Measurements from ENCODE around the gene S100A11. TPM values are rescaled to one million over a fixed set of nuclear protein-coding genes. Genes with fewer than 3 reads are reported as not detected.
A peak's percentile ranks its signal among the peaks of the same experiment; 100 is the strongest.

Gene S100A11
- total and polyA plus RNA-seq, 7 experiments from 2014 or later: 28.6 to 442 (median 189) TPM

DNA sequence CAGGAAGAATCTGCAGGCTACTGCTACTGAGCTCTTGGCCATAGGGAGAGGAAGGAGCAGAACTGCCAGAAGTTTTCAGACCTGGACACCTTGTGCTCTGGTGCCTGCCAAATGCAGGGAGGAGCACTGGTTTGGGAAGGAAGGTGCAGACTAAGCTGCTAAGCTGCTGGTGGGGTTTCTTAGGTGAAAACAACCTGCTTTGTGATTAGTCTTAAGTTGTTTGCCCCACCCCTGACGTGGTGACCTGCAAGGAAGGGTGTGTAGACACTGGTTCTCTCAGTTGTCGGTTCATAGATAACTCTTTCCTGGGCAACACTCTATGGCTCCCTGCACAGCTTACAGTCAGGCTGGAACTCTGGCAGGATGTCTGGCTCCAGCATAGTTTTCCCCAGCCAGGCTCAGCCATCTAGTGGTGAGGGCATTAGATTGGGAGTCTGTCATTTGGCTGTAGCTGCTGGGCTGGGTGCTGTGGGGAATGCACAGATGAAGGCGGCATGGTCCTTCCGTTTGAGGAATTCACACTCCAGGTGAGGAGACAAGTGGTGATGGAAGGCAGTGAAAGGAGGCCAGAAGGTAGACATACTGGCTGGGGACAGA lies 32.9 kb downstream of the S100A11 start:
- intact Hi-C loops (cut with micrococcal nuclease): no loop called here
- peak overlapping the region in 1 of 9 donors; percentile 65 for H3K27ac Mint-ChIP-seq
- H3K36me3 ChIP-seq (ENCODE audit: control insufficient read depth in 2 of 3, insufficient read depth in 3 of 3, low read length in 3 of 3): no peaks in the 10 kb centered on the region

GRCh38 chr1:152002960-152003359 lies 33.8 kb downstream of the S100A11 start:
- no peak overlapping the region for H3K4me3 Mint-ChIP-seq
- no peak overlapping the region for H3K27ac ChIP-seq (ENCODE audit: low read depth, low read length)
- DNase-seq (no peak), ATAC-seq (no peak)
- H3K27ac Mint-ChIP-seq: peak overlapping the region in 1 of 9 donors; percentile 5
- no peaks in the 10 kb centered on the region for H3K4me1 ChIP-seq (ENCODE audit: control insufficient read depth in 2 of 2, insufficient read depth in 2 of 2, low read length in 2 of 2)
- no peak overlapping the region for H3K4me3 ChIP-seq (ENCODE audit: low read length)
- no peaks in the 10 kb centered on the region for H3K36me3 ChIP-seq (ENCODE audit: control insufficient read depth in 2 of 3, insufficient read depth in 3 of 3, low read length in 3 of 3)
- no peaks in the 10 kb centered on the region for H3K36me3 Mint-ChIP-seq
- H3K4me1 Mint-ChIP-seq: peaks cover 0 to 16% (median 0%) of the 10 kb centered on the region in 7 donors
- no peaks in the 10 kb centered on the region for H3K27me3 ChIP-seq (ENCODE audit: control insufficient read depth in 2 of 2, insufficient read depth in 2 of 2, low read length in 2 of 2)
- no peaks in the 10 kb centered on the region for H3K9me3 ChIP-seq (ENCODE audit: control insufficient read depth in 2 of 3, low read length in 3 of 3)
- intact Hi-C loops (cut with micrococcal nuclease): no loop called here
- H3K9me3 Mint-ChIP-seq: no peaks in the 10 kb centered on the region
- peaks cover 0 to 46% (median 2%) of the 10 kb centered on the region in 5 donors for H3K27me3 Mint-ChIP-seq
- CTCF ChIA-PET: interaction anchor here (1.0 to 8.7 kb wide), 6 partner anchors 35 to 166 kb away, joined by 3 to 205 read pairs (median 36); no protein-coding TSS in a partner anchor
- POLR2A ChIA-PET: interaction anchor here (0.8 kb wide), 1 partner anchor 454 kb away, joined by 3 read pairs; no protein-coding TSS in a partner anchor

More for the DNA sequence above, 32.9 kb downstream of the S100A11 start:
- H3K4me3 ChIP-seq (ENCODE audit: low read length): no peak overlapping the region
- DNase-seq (no peak), ATAC-seq (no peak)
- ChIA-PET POLR2A (interaction anchor here (0.6 to 0.8 kb wide), 2 partner anchors 32 to 455 kb away, joined by 3 read pairs; no protein-coding TSS in a partner anchor), CTCF (interaction anchor here (0.7 to 8.7 kb wide), 6 partner anchors 8 to 155 kb away, joined by 3 to 205 read pairs (median 36); no protein-coding TSS in a partner anchor)
- H3K9me3 ChIP-seq (ENCODE audit: control insufficient read depth in 2 of 3, low read length in 3 of 3): no peaks in the 10 kb centered on the region
- Mint-ChIP-seq H3K27me3 (peaks cover 0 to 51% (median 4%) of the 10 kb centered on the region in 5 donors), H3K4me3 (no peak overlapping the region), H3K36me3 (no peaks in the 10 kb centered on the region), H3K9me3 (no peaks in the 10 kb centered on the region), H3K4me1 (peaks cover 0 to 16% (median 0%) of the 10 kb centered on the region in 7 donors)
- H3K27ac ChIP-seq (ENCODE audit: low read depth, low read length): no peak overlapping the region
- H3K27me3 ChIP-seq (ENCODE audit: control insufficient read depth in 2 of 2, insufficient read depth in 2 of 2, low read length in 2 of 2): no peaks in the 10 kb centered on the region
- H3K4me1 ChIP-seq (ENCODE audit: control insufficient read depth in 2 of 2, insufficient read depth in 2 of 2, low read length in 2 of 2): no peaks in the 10 kb centered on the region

DNA sequence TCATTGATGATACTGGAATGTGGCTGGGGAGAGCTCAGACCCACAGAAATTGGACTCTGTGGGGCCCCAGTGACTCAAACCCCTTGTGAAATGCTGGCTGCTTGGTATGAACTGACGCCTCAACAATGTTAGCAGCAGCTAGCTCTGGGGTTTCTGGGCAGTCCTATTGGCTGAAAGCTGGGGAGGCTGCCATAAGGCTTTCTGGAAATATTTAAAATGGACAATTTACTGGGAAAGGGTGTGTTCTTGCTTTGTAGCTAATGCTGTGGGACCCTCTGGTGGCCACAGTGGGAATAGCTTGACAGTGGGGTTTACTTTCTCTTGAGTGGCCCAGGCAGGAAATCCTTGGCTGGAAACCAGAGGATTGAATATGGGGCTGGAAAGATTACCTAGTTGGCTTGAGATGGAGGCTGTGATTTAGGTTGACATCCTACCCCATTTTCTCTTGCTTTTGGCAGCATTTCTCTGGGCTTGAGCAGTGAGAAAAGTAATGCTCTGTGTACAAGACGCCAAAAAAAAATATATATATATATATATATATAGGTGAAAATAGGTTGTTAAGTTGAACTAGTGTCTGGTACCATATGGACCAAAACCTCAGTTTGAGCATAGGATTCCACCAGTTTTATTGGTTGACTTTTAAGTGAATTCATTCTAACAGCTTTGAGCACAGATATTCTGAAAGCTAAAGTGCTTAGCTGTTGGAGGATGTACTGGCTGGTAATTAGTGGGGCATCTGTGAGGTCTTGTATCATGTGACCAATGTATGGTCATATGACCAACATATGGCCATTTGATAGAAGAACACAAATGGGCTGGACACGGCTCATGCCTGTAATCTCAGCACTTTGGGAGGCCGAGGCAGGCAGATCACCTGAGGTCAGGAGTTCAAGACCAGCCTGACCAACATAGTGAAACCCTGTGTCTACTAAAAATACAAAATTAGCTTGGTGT lies 34.9 kb downstream of the S100A11 start:
- H3K36me3 Mint-ChIP-seq: no peaks in the 10 kb centered on the region
- Histone ChIP-seq H3K36me3 (ENCODE audit: control insufficient read depth in 2 of 3, insufficient read depth in 3 of 3, low read length in 3 of 3) (no peaks in the 10 kb centered on the region), H3K27ac (ENCODE audit: low read depth, low read length) (no peak overlapping the region), H3K9me3 (ENCODE audit: control insufficient read depth in 2 of 3, low read length in 3 of 3) (no peaks in the 10 kb centered on the region), H3K27me3 (ENCODE audit: control insufficient read depth in 2 of 2, insufficient read depth in 2 of 2, low read length in 2 of 2) (no peaks in the 10 kb centered on the region), H3K4me1 (ENCODE audit: control insufficient read depth in 2 of 2, insufficient read depth in 2 of 2, low read length in 2 of 2) (no peaks in the 10 kb centered on the region), H3K4me3 (ENCODE audit: low read length) (no peak overlapping the region)
- H3K4me1 Mint-ChIP-seq: peaks cover 0 to 16% (median 0%) of the 10 kb centered on the region in 7 donors
- no peak overlapping the region for H3K4me3 Mint-ChIP-seq
- DNase-seq (peak; percentile 51 to 70 (median 67)), ATAC-seq (peak; percentile 83)
- H3K9me3 Mint-ChIP-seq: no peaks in the 10 kb centered on the region
- H3K27me3 Mint-ChIP-seq: peaks cover 0 to 42% (median 0%) of the 10 kb centered on the region in 5 donors
- CTCF ChIA-PET: interaction anchor here (0.5 to 8.7 kb wide), 29 partner anchors 8 to 558 kb away, joined by 3 to 205 read pairs (median 4); partner anchors contain the start of gene S100A10
- intact Hi-C loops (cut with micrococcal nuclease): loop anchor here (1.0 kb wide), 4 partner anchors 34 to 408 kb away; no protein-coding TSS in a partner anchor
- peak overlapping the region in 1 of 9 donors; percentile 62 for H3K27ac Mint-ChIP-seq
- POLR2A ChIA-PET: interaction anchor here (1.0 to 3.4 kb wide), 5 partner anchors 33 to 114 kb away, joined by 3 to 15 read pairs (median 5); no protein-coding TSS in a partner anchor

DNA sequence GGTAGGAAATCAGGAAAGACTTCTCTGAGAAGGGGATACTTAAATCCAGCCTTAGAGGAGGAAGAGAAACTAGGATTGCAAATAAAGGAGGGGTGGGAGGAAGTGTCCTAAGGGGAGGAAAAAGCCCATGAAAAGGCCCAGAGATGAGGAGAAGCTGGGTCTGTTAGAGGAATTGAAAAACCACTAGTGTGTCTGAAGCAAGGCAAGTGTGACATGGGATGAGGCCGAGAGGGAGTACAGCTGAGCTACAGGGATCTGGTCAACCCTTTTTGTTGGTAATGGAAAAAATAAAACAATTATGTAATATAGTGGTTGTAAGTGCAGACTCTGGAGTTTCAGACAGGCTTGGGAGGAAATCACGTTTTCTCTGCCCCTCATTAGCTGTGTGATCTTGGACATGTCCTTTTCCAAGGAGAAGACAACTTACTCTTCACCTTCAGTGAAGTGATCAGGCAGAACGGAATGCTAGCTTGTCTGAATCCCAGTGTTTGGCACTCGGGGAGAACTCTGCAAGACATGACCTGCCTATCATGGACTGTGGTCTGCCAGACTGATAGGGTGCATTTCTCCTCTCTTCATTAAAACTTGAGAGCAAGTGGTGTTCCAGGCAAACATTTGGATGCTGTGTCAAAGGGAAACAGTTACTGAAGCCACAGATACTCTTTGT lies 35.7 kb downstream of the S100A11 start:
- no peaks in the 10 kb centered on the region for H3K4me1 ChIP-seq (ENCODE audit: control insufficient read depth in 2 of 2, insufficient read depth in 2 of 2, low read length in 2 of 2)
- no peaks in the 10 kb centered on the region for H3K9me3 ChIP-seq (ENCODE audit: control insufficient read depth in 2 of 3, low read length in 3 of 3)
- Mint-ChIP-seq H3K27me3 (peaks cover 0 to 40% (median 0%) of the 10 kb centered on the region in 5 donors), H3K36me3 (no peaks in the 10 kb centered on the region), H3K9me3 (no peaks in the 10 kb centered on the region), H3K4me1 (peaks cover 0 to 16% (median 0%) of the 10 kb centered on the region in 7 donors), H3K27ac (no peak overlapping the region), H3K4me3 (no peak overlapping the region)
- no peak overlapping the region for H3K27ac ChIP-seq (ENCODE audit: low read depth, low read length)
- H3K36me3 ChIP-seq (ENCODE audit: control insufficient read depth in 2 of 3, insufficient read depth in 3 of 3, low read length in 3 of 3): no peaks in the 10 kb centered on the region
- DNase-seq: no peak
- CTCF ChIA-PET: interaction anchor here (0.7 to 8.7 kb wide), 23 partner anchors 9 to 272 kb away, joined by 3 to 205 read pairs (median 4); no protein-coding TSS in a partner anchor
- POLR2A ChIA-PET: interaction anchor here (1.0 to 3.4 kb wide), 7 partner anchors 31 to 113 kb away, joined by 3 to 15 read pairs (median 5); no protein-coding TSS in a partner anchor
- no peaks in the 10 kb centered on the region for H3K27me3 ChIP-seq (ENCODE audit: control insufficient read depth in 2 of 2, insufficient read depth in 2 of 2, low read length in 2 of 2)
- intact Hi-C loops (cut with micrococcal nuclease): loop anchor here (1.0 kb wide), 4 partner anchors 33 to 407 kb away; no protein-coding TSS in a partner anchor
- no peak overlapping the region for H3K4me3 ChIP-seq (ENCODE audit: low read length)
- ATAC-seq: no peak

- Histone ChIP-seq H3K4me3 (ENCODE audit: low read length) (no peak overlapping the region), H3K27me3 (ENCODE audit: control insufficient read depth in 2 of 2, insufficient read depth in 2 of 2, low read length in 2 of 2) (no peaks in the 10 kb centered on the region), H3K9me3 (ENCODE audit: control insufficient read depth in 2 of 3, low read length in 3 of 3) (no peaks in the 10 kb centered on the region), H3K27ac (ENCODE audit: low read depth, low read length) (no peak overlapping the region), H3K36me3 (ENCODE audit: control insufficient read depth in 2 of 3, insufficient read depth in 3 of 3, low read length in 3 of 3) (no peaks in the 10 kb centered on the region), H3K4me1 (ENCODE audit: control insufficient read depth in 2 of 2, insufficient read depth in 2 of 2, low read length in 2 of 2) (peaks cover 0 to 6% of the 10 kb centered on the region in 2 donors)
- DNase-seq (no peak), ATAC-seq (no peak)
- Mint-ChIP-seq H3K9me3 (no peaks in the 10 kb centered on the region), H3K4me3 (no peak overlapping the region), H3K36me3 (no peaks in the 10 kb centered on the region), H3K27ac (no peak overlapping the region), H3K4me1 (peaks cover 3 to 16% (median 5%) of the 10 kb centered on the region in 7 donors), H3K27me3 (peaks cover 0 to 25% (median 0%) of the 10 kb centered on the region in 5 donors)
- ChIA-PET POLR2A (interaction anchor here (1.3 kb wide), 1 partner anchor 31 kb away, joined by 9 read pairs; no protein-coding TSS in a partner anchor), CTCF (interaction anchor here (0.6 to 8.7 kb wide), 8 partner anchors 9 to 109 kb away, joined by 3 to 205 read pairs (median 17); no protein-coding TSS in a partner anchor)
- intact Hi-C loops (cut with micrococcal nuclease): loop anchor here in 1 of 2 donors (5.0 to 10.0 kb wide), 2 partner anchors 304 to 556 kb away; no protein-coding TSS in a partner anchor
These were observed 38.0 kb downstream of the S100A11 start for GRCh38 chr1:151998611-151999362.

All from naive thymus-derived CD4-positive, alpha-beta T cell (primary cell).